Activated CD4-positive, alpha-beta T cell treated with anti-CD3 and anti-CD28 coated beads for 4 hours (primary cell): ENCODE measurements around the gene RNF213.
"Not testable (repeated sequence)": the region's sequence is repeated elsewhere in the genome, so short reads cannot be mapped to it uniquely, and the experiment has no call there.

Source experiments
- DNase-seq, 2 donors: peaks; one replicate each; pipeline ENCODE4 v3.0.0-alpha.2; 2020

The RNF213 gene

DNA sequence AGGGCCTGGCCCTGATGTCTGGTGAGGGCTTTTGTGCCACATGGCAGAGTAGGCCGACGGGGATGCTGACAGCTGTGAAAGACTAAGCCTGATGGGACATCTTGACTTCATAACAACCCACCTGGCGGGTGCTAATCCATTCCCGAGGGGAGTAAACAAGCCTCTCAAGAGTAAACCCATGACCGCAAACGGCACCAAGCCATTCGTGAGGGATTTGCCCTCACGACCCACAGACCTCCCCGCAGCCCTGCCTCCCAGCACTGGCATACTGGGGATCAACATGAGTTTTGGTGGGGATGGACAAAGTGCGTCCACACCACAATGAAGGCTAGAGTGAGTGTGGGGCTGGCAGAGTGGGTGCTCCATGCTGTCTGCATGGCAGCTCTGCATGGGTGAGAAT is 11.7 kb downstream of the RNF213 start:
- no peak for DNase-seq

DNA sequence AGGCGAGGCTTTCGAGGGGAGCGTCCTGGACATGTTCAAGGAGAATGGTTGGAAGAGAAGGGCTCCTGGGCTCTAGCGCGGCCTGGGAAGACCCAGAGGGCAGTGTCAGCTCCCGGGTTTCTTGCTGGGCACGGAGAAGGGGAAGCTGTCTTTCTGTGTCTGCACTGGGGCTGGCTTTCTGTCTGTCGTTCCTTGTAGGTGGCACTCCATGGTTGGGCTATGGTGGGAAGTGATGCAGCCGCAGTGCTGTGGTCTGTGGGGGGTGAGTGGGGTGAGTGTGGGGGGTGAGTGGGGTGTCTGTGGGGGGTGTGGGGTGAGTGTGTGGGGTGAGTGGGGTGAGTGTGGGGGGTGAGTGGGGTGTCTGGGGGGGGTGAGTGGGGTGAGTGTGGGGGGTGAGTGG is 13.7 kb downstream of the RNF213 start:
- peak in 1 of 2 donors; percentile 30 for DNase-seq

DNA sequence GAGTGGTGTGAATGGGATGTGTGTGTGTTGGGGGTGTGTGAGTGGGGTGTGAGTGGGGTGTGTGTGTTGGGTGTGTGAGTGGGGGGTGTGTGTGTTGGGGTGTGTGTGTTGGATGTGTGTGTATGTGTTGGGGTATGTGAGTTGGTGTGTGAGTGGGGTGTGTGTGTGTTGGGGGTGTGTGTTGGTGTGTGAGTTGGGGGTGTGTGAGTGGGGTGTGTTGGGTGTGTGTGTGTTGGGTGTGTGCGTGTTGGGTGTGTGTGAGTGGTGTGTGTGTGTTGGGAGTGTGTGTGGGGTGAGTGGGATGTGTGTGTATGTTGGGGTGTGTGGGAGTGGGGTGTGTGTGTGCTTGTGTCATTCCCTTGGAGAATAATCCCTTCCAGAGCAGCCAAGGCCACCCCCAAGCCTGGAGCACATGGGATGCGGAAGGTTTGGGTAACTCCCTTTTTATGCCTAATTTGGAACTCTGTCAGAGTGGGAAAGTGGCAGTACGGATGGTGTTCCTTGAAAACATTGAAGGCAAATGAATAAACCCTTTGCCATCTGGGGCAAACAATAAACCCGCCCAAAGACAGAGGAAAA is 14.3 kb downstream of the RNF213 start:
- no peak for DNase-seq

DNA sequence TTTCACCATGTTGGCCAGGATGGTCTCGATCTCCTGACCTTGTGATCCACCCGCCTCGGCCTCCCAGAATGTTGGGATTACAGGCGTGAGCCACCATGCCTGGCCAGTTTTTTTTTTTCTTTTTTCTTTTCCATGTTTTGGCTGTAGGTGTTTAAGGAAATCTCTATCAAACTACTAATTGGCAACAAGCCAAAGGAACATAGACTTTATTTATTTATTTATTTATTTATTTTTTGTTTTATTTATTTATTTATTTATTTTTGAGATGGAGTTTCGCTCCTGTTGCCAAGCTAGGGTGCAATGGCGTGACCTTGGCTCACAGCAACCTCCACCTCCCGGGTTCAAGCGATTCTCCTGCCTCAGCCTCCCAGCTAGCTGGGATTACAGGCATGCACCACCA is 15.2 kb downstream of the RNF213 start:
- not testable (repeated sequence) for DNase-seq

DNA sequence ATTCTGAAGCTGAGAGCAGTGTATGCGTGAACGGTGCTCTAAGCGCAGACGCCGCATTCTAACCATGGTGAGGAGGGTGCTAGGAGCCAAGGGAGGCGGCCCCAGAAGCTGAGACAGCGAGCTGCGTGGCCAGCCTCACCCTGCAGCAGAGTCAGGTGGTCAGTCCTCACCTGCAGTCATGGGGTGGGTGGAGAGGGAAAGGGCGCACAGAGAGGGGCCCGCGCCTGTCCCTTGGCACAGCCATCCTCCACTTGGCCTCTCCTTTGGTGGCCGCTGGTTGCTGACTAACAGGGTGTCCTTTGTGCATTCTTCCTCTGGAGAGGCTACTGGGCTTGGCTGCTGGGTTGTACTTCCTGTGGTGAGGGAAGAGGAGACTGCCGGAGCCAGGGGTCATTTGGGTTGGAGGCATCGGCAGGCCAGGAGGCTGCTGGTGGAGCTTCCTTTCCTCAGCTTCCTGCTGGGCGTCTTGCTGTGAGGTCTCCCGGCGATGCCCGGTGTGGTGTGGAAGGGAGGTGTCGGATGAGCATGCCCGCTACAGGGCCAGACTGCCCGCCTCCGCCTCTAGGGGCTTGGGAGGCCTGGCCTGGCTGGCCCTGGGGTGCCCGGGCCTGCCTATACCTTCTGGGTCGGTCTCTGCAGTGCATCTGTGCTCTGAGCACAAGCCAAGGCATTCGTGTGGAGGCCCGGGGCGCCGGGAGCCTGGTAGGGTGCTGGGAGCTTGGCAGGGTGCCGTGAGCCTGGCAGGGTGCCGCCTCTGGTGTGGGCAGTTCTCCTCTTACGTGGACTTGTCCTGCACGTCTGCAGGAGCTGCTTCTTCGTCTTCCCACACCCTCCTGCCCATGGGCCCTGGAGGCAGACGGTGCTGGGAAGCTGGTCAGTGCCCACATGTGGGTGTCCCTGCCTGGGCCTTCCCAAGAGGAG is 17.4 kb downstream of the RNF213 start:
- DNase-seq = no peak

DNA sequence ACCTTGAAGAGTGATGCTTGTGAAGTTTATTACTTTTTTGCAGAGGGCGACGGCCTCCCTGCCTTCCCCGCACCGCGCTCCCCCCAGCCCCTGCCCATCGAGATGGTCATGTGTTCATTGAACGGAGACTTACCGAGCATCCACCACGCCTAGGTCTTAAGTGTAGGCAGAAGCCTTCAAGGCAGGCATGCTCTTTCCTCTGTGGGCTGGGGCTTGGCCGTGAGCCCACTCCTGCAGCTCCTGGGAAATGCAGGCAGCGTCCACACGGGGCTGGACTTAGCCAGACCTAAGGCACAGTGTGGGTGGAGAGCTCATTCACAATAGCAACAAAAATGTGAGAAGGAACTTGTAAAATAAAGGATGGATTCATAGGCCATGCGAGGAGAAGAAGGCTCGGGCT is 19.2 kb downstream of the RNF213 start:
- no peak for DNase-seq

DNA sequence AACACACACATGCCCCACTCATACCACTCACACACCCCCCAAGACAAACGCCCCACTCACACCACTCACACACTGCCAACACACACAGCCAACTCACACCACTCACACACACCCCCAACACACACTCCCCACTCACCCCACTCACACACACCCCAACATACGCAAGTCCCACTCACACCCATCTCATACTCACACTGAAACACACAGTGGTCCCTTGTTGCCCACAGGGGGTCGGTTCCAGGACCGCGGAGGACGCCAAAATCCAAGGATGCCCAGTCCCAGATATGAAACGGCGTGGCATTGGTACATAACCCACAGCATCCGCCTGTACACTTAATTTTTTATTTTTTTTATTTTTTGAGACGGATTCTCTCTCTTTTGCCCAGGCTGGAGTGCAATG is 20.9 kb downstream of the RNF213 start:
- DNase-seq = no peak

DNA sequence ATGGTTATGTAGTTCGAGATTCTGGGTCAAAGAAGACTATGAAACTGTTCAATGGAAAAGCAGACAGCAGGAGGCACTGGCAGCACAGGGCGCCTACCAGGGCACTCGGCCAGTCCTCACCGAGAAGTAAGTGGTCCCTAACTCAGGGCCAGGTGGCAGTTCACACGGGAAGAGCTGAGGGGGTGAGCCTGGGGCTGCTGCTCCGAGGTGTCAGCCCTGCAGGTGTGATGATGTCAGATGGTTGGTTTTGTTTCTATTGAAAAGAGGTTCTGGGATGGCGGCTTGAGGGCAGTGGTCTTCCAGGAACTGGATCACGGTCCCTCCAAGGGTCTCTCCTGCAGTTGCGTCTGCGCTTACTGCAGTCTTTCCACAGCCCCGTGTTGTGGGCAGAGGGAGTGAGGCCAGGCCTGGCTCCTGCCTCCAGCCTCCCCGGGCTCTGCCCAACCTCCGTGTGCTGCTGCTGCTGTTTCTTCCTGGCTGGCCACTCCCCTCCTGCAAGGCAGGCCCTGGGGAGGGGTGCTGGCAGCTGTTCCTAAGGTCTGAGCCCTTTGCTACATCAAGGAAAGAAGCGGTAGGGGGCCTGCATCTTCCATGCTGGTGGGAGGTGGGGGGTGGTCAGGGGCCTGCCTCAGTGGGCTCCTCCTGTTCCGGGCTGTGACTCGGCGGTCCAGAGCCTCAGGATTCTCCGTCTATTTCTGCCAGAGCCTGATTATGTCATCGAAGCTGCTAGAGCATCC is 22.6 kb downstream of the RNF213 start:
- DNase-seq = no peak

DNA sequence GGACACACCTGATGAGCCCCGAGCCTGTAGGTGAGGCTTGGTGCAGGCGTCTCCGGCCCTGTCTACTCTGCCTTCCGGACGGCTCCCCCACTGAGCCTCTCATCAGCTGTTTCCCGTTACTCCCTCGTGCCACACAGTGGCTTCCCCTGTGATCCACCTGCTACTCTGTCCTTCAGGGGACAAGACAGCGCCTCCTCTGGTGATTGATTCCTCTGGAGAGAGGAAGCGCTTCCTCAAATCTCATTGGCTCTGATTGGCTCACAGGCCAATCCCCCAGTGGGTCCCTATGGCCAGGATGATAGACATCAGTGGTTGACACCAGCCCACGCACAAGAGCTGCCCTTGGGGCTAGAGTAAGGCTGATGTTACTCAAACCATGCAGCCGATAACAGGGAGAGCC is 24.0 kb downstream of the RNF213 start:
- DNase-seq = no peak

DNA sequence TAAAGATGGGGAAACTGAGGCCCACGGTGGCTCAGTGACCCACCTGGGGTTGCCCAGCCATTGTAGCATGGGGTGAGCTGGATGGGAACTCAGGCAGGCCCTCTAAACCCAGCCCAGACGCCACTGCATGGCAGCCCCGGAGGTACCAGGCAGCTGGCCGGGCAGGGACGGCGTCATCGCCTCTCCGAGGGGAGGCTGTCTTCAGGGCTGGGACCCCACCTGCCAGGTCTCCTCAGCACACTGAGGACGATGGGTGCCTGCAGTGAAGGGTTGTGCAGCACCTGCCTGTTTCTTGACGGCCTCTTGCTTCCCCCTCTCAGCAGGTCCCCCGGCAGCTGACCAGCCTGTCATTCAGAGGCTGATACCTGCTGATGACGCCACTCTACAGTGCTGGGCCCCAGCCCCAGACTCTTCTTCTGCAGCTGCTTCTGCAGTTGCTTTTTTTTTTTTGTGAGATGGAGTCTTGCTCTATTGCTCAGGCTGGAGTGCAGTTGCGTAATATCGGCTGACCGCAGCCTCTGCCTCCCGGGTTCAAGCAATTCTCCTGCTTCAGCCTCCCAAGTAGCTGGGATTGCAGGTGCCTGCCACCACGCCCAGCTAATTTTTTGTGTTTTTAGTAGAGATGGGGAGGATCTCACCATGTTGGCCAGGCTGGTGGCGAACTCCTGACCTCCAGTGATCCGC is 24.7 kb downstream of the RNF213 start:
- no peak for DNase-seq

DNA sequence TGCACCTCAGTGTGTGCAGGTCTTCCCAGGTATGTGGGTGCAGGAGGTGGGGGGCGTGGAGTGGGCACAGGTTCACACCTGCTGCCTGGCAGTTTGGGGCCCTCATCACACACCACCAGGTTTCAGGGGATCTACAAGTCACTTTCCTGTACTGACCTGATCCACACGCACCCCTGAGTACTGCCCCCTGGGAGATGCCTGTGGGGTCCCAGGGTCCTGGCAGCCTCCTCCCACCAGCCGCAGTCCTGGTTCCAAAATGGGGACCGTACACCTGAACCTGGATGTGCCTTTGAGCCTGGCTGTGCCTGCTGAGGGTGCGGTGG is 25.9 kb downstream of the RNF213 start:
- DNase-seq = no peak

DNA sequence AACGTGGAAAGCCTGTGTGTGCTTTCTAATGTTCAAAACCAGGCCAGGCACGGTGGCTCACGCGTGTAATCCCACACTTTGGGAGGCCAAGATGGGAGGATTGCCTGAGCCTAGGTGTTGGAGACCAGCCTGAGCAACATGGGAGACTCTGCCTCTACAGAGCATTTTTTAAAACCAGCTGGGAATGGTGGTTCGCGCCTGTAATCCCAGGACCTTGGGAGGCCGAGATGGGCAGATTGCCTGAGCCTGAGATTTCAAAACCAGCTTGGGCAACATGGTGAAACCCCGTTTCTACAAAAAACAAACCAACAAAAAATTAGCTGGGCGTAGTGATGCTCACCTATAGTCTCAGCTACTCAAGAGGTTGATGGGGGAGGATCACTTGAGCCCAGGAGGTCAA is 26.4 kb downstream of the RNF213 start:
- DNase-seq = no peak

DNA sequence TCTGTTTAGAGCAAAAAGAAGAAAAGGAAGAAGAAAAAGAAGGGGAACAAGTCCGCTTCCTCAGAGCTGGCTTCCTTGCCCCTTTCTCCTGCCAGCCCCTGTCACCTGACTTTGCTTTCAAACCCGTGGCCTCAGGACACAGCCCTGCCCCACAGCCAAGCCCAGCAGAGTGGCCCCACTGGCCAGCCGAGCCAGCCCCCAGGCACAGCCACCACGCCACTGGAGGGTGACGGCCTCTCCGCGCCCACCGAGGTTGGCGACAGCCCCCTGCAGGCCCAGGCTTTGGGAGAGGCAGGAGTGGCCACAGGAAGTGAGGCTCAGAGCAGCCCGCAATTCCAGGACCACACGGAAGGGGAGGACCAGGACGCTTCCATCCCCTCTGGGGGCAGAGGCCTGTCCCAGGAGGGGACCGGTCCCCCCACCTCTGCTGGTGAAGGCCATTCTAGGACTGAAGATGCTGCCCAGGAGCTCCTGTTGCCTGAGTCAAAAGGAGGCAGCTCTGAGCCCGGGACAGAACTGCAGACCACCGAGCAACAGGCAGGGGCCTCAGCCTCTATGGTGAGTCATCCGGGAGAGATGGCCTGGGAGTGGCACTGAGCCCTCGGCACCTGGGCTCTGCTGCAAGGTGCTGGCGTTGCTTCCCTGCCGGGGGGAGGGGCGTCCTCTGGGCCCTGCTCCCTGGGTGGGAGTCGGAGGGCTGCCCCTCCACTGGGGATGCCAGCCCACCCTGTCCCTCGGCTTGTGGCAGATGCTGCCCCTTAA is 27.3 kb downstream of the RNF213 start:
- DNase-seq = no peak

DNA sequence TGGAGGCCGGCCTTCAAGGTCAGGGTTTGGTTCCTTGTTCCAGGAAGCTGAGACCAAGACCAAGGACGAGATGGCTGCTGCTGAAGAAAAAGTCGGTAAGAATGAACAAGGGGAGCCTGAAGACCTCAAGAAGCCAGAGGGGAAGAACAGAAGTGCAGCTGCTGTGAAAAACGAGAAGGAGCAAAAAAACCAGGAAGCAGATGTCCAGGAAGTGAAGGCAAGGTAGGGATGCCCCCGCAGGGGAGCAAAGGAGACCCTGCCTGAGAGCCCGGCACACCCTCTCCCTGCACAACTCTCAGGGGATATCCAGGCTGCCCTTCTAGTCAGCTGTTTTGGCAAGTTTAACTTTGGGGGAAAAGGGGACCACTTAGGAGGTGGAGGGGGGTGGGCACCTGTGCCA is 29.0 kb downstream of the RNF213 start:
- DNase-seq = no peak

DNA sequence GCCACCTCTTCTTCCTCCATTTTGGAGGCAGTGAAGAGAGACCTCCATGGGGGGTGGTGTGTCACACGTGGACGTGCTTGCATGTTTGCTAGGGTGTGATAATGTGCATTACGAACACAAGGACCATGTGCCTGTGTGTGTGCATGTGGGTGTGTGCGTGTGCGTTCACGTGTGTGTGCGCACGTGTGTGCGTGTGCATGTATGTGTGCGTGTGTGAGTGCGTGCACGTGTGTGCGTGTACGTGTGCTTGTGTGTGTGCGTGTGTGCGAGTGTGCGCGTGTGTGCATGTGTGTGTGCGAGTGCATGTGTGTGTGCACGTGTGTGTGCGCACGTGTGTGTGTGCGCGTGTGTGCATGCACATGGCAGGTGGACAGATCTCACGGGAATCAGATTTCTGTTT is 29.5 kb downstream of the RNF213 start:
- no peak for DNase-seq

DNA sequence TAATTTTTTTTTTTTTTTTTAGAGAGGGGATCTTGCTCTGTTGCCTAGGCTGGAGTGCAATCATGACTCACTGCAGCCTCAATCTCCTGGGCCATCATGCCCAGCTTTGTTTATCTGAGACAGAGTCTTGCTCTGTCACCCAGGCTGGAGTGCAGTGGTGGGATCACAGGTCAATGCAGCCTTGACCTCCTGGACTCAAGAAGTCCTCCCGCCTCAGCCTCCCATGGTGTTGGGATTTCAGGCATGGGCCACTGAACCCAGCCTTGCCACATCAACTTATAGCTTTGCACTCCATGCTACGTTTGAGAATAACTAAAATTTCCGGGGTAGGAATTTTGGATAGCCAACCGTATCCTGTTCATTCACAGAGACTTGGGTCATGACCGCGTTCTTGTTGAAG is 30.6 kb downstream of the RNF213 start:
- DNase-seq = no peak

DNA sequence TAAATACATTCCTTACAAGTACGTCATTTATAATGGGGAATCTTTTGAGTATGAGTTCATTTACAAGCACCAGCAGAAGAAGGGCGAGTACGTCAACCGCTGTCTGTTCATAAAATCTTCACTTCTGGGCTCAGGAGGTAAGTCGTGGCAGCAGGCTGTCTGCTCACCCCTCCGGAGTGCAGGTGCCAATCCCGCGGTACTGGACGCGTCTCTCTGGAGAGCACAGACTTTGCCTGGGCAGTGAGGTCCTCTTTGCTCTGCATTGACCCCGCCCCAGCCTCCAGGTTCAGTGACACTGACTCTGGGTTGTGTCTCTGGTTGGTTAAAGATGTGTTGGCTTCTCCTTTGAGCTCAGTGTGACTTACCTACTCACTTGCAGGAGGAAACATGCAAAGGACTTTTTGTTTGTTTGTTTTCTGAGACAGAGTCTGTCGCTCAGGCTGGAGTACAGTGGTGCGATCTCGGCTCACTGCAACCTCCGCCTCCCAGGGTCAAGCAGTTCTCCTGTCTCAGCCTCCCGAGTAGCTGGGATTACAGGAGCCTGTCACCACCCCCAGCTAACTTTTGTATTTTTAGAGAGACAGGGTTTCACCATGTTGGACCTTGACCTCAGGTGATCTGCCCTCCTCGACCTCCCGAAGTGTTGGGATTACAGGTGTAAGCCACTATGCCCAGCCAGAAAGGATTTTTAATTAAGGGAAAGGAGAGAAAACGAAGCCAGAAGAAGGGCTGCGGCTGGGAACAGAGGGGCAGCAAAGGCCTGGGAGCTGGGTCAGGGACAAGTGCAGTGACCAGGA is 31.2 kb downstream of the RNF213 start:
- no peak for DNase-seq

DNA sequence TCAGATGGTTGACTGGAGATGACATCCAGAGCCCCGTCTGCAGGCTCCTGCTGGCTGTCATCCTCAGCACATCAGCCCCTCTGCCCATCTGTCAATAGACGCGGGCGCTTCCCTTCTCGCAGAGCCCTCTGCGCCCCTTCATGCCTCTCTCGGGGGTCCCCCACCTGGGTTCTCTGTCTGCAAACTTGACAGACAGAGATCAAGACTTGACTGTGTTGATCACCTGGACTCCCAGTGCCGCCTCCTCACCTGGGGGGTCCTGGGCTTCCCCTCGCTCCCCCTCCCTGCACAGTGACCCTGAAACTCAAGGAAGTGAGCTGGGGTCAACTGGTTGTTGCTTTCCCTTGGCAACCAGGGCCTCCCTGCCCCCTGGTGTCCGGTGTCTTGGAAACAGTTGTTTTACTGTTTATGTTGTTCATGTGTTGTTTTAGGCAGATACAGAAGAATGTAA is 31.9 kb downstream of the RNF213 start:
- DNase-seq = no peak

DNA sequence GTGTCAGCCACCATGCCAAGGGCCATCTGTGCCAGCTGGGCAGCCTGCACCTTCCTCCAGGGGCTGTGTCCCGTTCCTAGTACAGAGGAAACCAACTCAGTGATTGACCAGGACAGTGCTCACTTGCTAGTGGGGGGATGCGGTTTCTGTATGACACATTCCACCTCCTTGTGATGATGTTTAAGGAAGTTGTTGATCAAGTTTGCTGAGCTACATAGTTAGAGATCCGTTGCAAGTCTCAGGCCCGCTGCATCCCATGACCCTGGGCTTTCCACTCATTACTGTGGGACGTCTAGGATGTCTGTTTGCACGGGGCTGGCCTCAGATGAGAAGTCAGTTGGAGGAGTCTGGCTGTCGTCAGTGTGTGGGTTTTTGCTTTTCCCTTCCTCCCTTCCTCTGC is 33.6 kb downstream of the RNF213 start:
- DNase-seq = no peak

DNA sequence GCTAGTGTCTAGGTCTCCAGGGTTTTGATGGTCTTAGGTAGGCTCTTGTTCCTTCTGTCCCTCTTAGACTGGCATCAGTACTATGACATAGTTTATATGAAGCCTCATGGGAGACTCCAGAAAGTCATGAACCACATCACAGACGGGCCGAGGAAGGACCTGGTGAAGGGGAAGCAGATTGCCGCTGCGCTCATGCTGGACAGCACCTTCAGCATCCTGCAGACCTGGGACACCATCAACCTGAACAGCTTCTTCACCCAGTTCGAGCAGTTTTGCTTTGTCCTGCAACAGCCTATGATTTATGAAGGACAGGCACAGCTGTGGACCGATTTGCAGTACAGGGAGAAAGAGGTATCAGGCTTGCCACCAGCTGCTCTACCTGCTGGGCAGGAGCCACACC is 34.0 kb downstream of the RNF213 start:
- DNase-seq = no peak

DNA sequence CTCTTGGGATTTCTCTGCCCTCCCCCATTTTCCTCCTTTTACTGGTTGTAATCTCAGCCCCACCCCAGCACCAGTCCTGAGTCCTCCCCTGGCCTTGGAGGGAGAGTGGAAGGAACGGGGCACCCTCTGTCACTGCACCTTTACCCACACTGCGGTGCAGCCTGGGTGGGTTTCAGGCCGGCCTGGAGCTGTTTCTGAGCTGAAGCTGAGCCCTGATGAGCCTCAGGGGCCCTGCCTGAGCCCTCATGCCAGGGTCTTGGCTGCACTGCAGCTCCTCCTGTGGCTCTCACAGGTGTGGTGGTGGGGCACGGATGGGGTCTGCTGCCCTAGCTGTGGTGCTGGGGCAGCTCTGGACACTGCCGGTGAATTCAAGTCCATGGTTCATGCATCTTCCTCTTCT is 34.5 kb downstream of the RNF213 start:
- DNase-seq = no peak

DNA sequence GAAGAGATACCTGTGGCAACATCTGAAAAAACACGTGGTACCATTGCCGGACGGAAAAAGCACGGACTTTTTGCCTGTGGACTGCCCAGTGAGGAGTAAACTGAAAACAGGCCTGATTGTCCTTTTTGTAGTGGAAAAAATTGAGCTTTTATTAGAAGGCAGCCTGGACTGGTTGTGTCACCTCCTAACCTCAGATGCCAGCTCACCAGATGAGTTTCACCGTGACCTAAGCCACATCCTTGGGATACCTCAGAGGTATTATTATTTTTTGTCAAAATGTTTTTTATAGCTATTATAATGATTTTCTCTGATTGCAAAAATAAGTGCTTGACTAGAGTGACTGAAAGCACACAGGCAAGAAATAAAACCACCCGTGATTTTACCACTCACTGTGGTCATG is 34.9 kb downstream of the RNF213 start:
- no peak for DNase-seq
